ENCODE results near the gene LONP2. TPM values are rescaled to one million over a fixed set of nuclear protein-coding genes. Genes with fewer than 3 reads are reported as not detected.
A peak's percentile ranks its signal among the peaks of the same experiment; 100 is the strongest.
"Not testable (repeated sequence)": the region's sequence is repeated elsewhere in the genome, so short reads cannot be mapped to it uniquely, and the experiment has no call there.

LONP2 gene
- total and polyA plus RNA-seq, 2 experiments from 2014 or later, result 42.5 to 48.1 TPM

- Histone ChIP-seq H3K4me1 (ENCODE audit: low read depth) (no peaks in the 10 kb centered on the region), H3K27ac (no peak overlapping the region), H3K27me3 (no peaks in the 10 kb centered on the region), H3K4me3 (no peak overlapping the region), H3K9me3 (ENCODE audit: low read depth) (no peaks in the 10 kb centered on the region), H3K36me3 (no peaks in the 10 kb centered on the region)
- peak in 1 of 2 donors; percentile 76 for DNase-seq (ENCODE audit: low read depth in 1 of 2, low spot score in 1 of 2)
- no peak for TF ChIP-seq CTCF (IDR thresholded peaks at IDR 0.05; ENCODE audit: low read depth, low read length)
Observed at GRCh38 chr16:48393485-48394354, 149.6 kb downstream of the LONP2 start.

DNA sequence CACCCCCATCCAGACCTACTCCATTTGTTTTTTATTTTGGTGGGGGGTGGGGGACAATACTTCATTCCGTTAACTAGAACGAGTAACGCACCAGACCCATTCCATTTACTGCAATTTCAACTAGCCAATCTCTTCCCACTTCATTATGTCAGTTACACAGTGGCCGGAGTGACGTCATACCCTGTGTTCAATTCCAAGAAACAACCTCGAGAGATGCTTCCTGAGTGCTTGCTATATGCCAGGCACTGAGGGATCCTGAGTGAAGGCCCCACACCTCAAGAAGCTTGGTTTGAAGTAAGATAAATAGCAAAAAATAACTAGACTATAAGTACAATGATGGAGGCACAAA, 150.2 kb downstream of the LONP2 start:
- no peak for TF ChIP-seq CTCF (IDR thresholded peaks at IDR 0.05; ENCODE audit: low read depth, low read length)
- H3K4me1 ChIP-seq (ENCODE audit: low read depth), result no peaks in the 10 kb centered on the region
- no peaks in the 10 kb centered on the region for H3K27me3 ChIP-seq
- H3K4me3 ChIP-seq, result no peak overlapping the region
- H3K36me3 ChIP-seq, result no peaks in the 10 kb centered on the region
- H3K27ac ChIP-seq, result no peak overlapping the region
- no peaks in the 10 kb centered on the region for H3K9me3 ChIP-seq (ENCODE audit: low read depth)
- peak in 1 of 2 donors; percentile 25 for DNase-seq (ENCODE audit: low read depth in 1 of 2, low spot score in 1 of 2)

DNA sequence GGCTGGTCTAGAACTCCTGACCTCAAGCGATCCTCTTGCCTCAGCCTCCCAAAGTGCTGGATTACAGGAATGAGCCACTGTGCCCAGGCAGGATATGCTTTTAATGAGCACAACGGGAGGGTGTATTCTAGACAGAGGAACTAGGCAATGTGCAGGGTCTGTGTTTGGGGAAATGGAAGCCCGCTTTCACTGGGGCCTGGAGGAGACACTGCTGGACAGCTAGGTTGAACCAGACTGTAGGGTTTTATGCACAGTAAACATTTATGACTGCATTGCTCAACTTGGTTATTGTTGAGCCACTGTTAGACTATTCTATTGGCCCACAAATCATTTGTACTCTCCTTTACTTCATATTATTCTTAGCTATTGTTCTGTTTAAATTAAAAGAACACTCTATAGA, 151.3 kb downstream of the LONP2 start:
- Histone ChIP-seq H3K4me3 (no peak overlapping the region), H3K9me3 (ENCODE audit: low read depth) (no peaks in the 10 kb centered on the region), H3K36me3 (no peaks in the 10 kb centered on the region), H3K27me3 (no peaks in the 10 kb centered on the region), H3K27ac (no peak overlapping the region), H3K4me1 (ENCODE audit: low read depth) (no peaks in the 10 kb centered on the region)
- no peak for TF ChIP-seq CTCF (IDR thresholded peaks at IDR 0.05; ENCODE audit: low read depth, low read length)
- no peak for DNase-seq (ENCODE audit: low read depth in 1 of 2, low spot score in 1 of 2)

DNA sequence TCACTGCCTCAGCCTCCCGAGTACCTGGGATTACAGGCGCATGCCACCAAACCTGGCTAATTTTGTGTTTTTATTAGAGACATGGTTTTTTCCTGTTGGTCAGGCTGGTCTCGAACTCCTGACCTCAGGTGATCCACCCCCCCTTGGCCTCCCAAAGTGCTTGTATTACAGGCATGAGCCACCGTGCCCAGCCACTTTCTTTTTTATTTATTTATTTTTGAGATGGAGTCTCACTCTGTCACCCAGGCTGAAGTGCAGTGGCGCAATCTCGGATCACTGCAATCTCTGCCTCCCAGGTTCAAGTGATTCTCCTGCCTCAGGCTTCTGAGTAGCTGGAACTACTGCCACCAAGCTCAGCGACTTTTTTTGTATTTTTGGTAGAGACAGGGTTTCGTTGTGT, 158.4 kb downstream of the LONP2 start:
- not testable (repeated sequence) for H3K27ac ChIP-seq; DNase-seq (ENCODE audit: low read depth in 1 of 2, low spot score in 1 of 2); H3K4me1 ChIP-seq (ENCODE audit: low read depth); H3K36me3 ChIP-seq; H3K9me3 ChIP-seq (ENCODE audit: low read depth); H3K4me3 ChIP-seq; H3K27me3 ChIP-seq

DNA sequence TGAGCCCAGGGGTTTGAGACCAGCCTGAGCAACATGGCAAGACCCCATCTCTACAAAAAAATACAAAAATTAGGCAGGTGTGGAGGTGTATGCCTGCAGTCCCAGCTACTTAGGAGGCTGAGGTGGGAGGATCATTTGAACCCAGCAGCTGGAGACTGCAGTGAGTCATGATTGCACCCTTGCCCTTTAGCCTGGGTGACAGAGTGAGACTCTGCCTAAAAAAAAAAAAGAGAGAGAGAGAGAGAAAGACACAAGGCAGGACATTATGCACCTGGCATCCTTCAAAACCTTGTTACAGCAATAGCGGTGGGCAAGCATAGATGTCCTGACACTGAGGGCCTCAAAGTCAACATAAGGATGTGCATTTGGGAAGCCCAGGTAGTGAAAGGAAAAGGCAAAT, 161.1 kb downstream of the LONP2 start:
- no peak for DNase-seq (ENCODE audit: low read depth in 1 of 2, low spot score in 1 of 2)
- TF ChIP-seq CTCF (IDR thresholded peaks at IDR 0.05; ENCODE audit: low read depth, low read length), result no peak
- Histone ChIP-seq H3K9me3 (ENCODE audit: low read depth) (no peaks in the 10 kb centered on the region), H3K4me3 (no peak overlapping the region), H3K4me1 (ENCODE audit: low read depth) (no peaks in the 10 kb centered on the region), H3K36me3 (no peaks in the 10 kb centered on the region), H3K27ac (no peak overlapping the region), H3K27me3 (no peaks in the 10 kb centered on the region)

- Histone ChIP-seq H3K4me3 (no peak overlapping the region), H3K27me3 (no peaks in the 10 kb centered on the region), H3K4me1 (ENCODE audit: low read depth) (no peaks in the 10 kb centered on the region), H3K27ac (no peak overlapping the region), H3K9me3 (ENCODE audit: low read depth) (no peaks in the 10 kb centered on the region), H3K36me3 (no peaks in the 10 kb centered on the region)
- no peak for DNase-seq (ENCODE audit: low read depth in 1 of 2, low spot score in 1 of 2)
- no peak for TF ChIP-seq CTCF (IDR thresholded peaks at IDR 0.05; ENCODE audit: low read depth, low read length)
Observed at GRCh38 chr16:48405907-48406306, 161.8 kb downstream of the LONP2 start.

Measured in cardiac muscle cell (in vitro differentiated cells and primary cell).